OCI-LY1 (cell line): ENCODE results near the gene HMGCS1.

Source experiments
- CTCF ChIP-seq: fragments of 200-600 bp; sonication (generic), shearing (Covaris generic); IDR thresholded peaks from 2 replicates; pipeline ENCODE4 v1.5.1; 2017; ENCODE audit warnings: mild to moderate bottlenecking, antibody characterized with exemption, low read length, moderate library complexity, mixed read lengths
- EZH2 ChIP-seq: fragments of 200-600 bp; sonication (generic), shearing (Covaris generic); IDR thresholded peaks from 2 replicates; pipeline ENCODE4 v1.8.0; 2017; ENCODE audit warnings: borderline replicate concordance, mixed run types, mild to moderate bottlenecking, antibody characterized with exemption, low read length, moderate library complexity, mixed read lengths

GRCh38 chr5:43357067-43357466 is 43.9 kb upstream of the HMGCS1 start:
- TF ChIP-seq CTCF (no peak), EZH2 (no peak)
